Loucy (cell line): ENCODE measurements around the gene ABHD17A.

ENCODE experiments used
- H2AFZ ChIP-seq: fragments of 200-600 bp; sonication (generic); 2 replicates; pipeline ENCODE4 v1.6.0; 2016; ENCODE audit warnings: antibody characterized with exemption, mild to moderate bottlenecking, low read length, moderate library complexity
- H3F3A ChIP-seq: fragments of 200-600 bp; 2 replicates; pipeline ENCODE4 v1.6.0; 2016; ENCODE audit warnings: antibody characterized with exemption, low read depth, mild to moderate bottlenecking
- H3K27me3 ChIP-seq: fragments of 200-600 bp; sonication (generic); 2 replicates; pipeline ENCODE4 v1.6.1; 2014; ENCODE audit warnings: low read length, mild to moderate bottlenecking; ENCODE audit not compliant: insufficient read depth, poor library complexity, severe bottlenecking
- H3K36me3 ChIP-seq: fragments of 200-600 bp; sonication (generic); 2 replicates; pipeline ENCODE4 v1.6.1; 2016; ENCODE audit warnings: low read length; ENCODE audit not compliant: insufficient read depth
- H3K4me1 ChIP-seq: fragments of 200-600 bp; sonication (generic); 2 replicates; pipeline ENCODE4 v1.5.1; 2014; ENCODE audit warnings: low read length, mild to moderate bottlenecking; ENCODE audit not compliant: insufficient read depth, poor library complexity, severe bottlenecking
- H3K4me2 ChIP-seq: fragments of 200-600 bp; sonication (generic); 2 replicates; pipeline ENCODE4 v1.6.0; 2014; ENCODE audit warnings: antibody characterized with exemption, low read length, low read depth, mild to moderate bottlenecking; ENCODE audit not compliant: poor library complexity, severe bottlenecking
- H3K4me3 ChIP-seq: fragments of 200-600 bp; sonication (generic); 2 replicates; pipeline ENCODE4 v1.5.1; 2014; ENCODE audit warnings: low read length, mild to moderate bottlenecking, mixed read lengths; ENCODE audit not compliant: poor library complexity, severe bottlenecking
- H3K79me2 ChIP-seq: fragments of 200-600 bp; sonication (generic); 2 replicates; pipeline ENCODE4 v1.6.1; 2014; ENCODE audit warnings: low read length; ENCODE audit not compliant: insufficient read depth
- H3K9ac ChIP-seq: fragments of 200-600 bp; sonication (generic); 2 replicates; pipeline ENCODE4 v1.6.0; 2014; ENCODE audit warnings: mild to moderate bottlenecking, low read depth, low read length, moderate library complexity; ENCODE audit not compliant: poor library complexity, severe bottlenecking
- H3K9me2 ChIP-seq: fragments of 200-600 bp; sonication (generic); replicated peaks from 2 replicates; pipeline ENCODE4 v1.6.1; 2016; ENCODE audit warnings: low read depth, low read length, mixed read lengths
- H3K9me3 ChIP-seq: fragments of 200-600 bp; sonication (generic); 2 replicates; pipeline ENCODE4 v1.6.1; 2014; ENCODE audit warnings: mild to moderate bottlenecking, antibody characterized with exemption, low read length, low read depth; ENCODE audit not compliant: insufficient read depth
- H4K20me1 ChIP-seq: fragments of 200-600 bp; sonication (generic); 2 replicates; pipeline ENCODE4 v1.6.0; 2014; ENCODE audit warnings: antibody characterized with exemption, low read length, mild to moderate bottlenecking; ENCODE audit not compliant: insufficient read depth, poor library complexity, severe bottlenecking
- CTCF ChIP-seq: fragments of 200-600 bp; sonication (generic); conservative IDR thresholded peaks from 2 replicates; pipeline ENCODE4 v1.5.1; 2014; ENCODE audit warnings: mild to moderate bottlenecking, antibody characterized with exemption, low read length
- EZH2phosphoT487 ChIP-seq: fragments of 200-600 bp; IDR thresholded peaks from 2 replicates; pipeline ENCODE4 v1.6.1; 2018; ENCODE audit warnings: antibody characterized with exemption, mild to moderate bottlenecking, moderate library complexity, borderline replicate concordance

ABHD17A gene

GRCh38 chr19:1867349-1867724 is 18.0 kb downstream of the ABHD17A start:
- Histone ChIP-seq H3K27me3 (no peaks in the 10 kb centered on the region), H3K36me3 (no peaks in the 10 kb centered on the region), H3K4me1 (no peaks in the 10 kb centered on the region), H3K4me2 (no peak overlapping the region), H4K20me1 (peaks cover 3% of the 10 kb centered on the region), H3K9ac (no peak overlapping the region), H3F3A (no peaks in the 10 kb centered on the region), H3K9me3 (no peaks in the 10 kb centered on the region), H2AFZ (no peak overlapping the region), H3K9me2 (no peaks in the 10 kb centered on the region), H3K4me3 (no peak overlapping the region), H3K79me2 (peaks cover 33% of the 10 kb centered on the region)
- TF ChIP-seq CTCF (no peak), EZH2phosphoT487 (no peak)

GRCh38 chr19:1866693-1867348 is 18.5 kb downstream of the ABHD17A start:
- peaks cover 33% of the 10 kb centered on the region for H3K79me2 ChIP-seq
- no peaks in the 10 kb centered on the region for H3F3A ChIP-seq
- peaks cover 8% of the 10 kb centered on the region for H4K20me1 ChIP-seq
- no peaks in the 10 kb centered on the region for H3K9me3 ChIP-seq
- H3K4me1 ChIP-seq, result no peaks in the 10 kb centered on the region
- H3K9me2 ChIP-seq, result no peaks in the 10 kb centered on the region
- H3K9ac ChIP-seq, result no peak overlapping the region
- H3K27me3 ChIP-seq, result no peaks in the 10 kb centered on the region
- H3K36me3 ChIP-seq, result no peaks in the 10 kb centered on the region
- H3K4me2 ChIP-seq, result no peak overlapping the region
- H2AFZ ChIP-seq, result no peak overlapping the region
- no peak overlapping the region for H3K4me3 ChIP-seq
- TF ChIP-seq CTCF (no peak), EZH2phosphoT487 (no peak)

- peak overlapping the region; percentile 91 for H3K4me3 ChIP-seq
- H2AFZ ChIP-seq, result no peak overlapping the region
- peaks cover 35% of the 10 kb centered on the region for H3K79me2 ChIP-seq
Observed at GRCh38 chr19:1865172-1866010, 19.9 kb downstream of the ABHD17A start.

More at GRCh38 chr19:1865172-1866010, 19.9 kb downstream of the ABHD17A start:
- TF ChIP-seq EZH2phosphoT487 (no peak), CTCF (no peak)
- H3K9ac ChIP-seq, result peak overlapping the region; percentile 94
- H3K9me2 ChIP-seq, result no peaks in the 10 kb centered on the region
- H3K4me2 ChIP-seq, result peak overlapping the region; percentile 79
- H3K27me3 ChIP-seq, result no peaks in the 10 kb centered on the region
- peaks cover 11% of the 10 kb centered on the region for H3K4me1 ChIP-seq
- H3K36me3 ChIP-seq, result no peaks in the 10 kb centered on the region
- no peaks in the 10 kb centered on the region for H3K9me3 ChIP-seq
- no peaks in the 10 kb centered on the region for H3F3A ChIP-seq
- peaks cover 21% of the 10 kb centered on the region for H4K20me1 ChIP-seq
